Neural cell (in vitro differentiated cells): ENCODE results near the gene SWI5. TPM values are rescaled to one million over a fixed set of nuclear protein-coding genes. Genes with fewer than 3 reads are reported as not detected.

Experiments
- H2AFZ ChIP-seq: fragments of 200-600, 300-800 bp; sonication (generic), shearing (Covaris generic); 2 replicates; pipeline ENCODE4 v1.6.0; 2014; ENCODE audit warnings: low read depth, mild to moderate bottlenecking, antibody characterized with exemption, low read length, moderate library complexity
- H3F3A ChIP-seq: fragments of 200-600 bp; shearing (Covaris generic); 2 replicates; pipeline ENCODE4 v1.6.1; 2016; ENCODE audit warnings: mild to moderate bottlenecking, moderate library complexity, mixed read lengths, antibody characterized with exemption, low read length; ENCODE audit not compliant: insufficient read depth, poor library complexity, severe bottlenecking
- H3K27ac ChIP-seq: fragments of 200-600, 300-800 bp; sonication (generic), shearing (Covaris generic); 2 replicates; pipeline ENCODE4 v1.5.1; 2014; ENCODE audit warnings: mild to moderate bottlenecking, low read length, moderate library complexity
- H3K27me3 ChIP-seq: fragments of 300-800, 200-600 bp; sonication (generic), shearing (Covaris generic); 2 replicates; pipeline ENCODE4 v1.6.0; 2014; ENCODE audit warnings: mild to moderate bottlenecking, low read depth, low read length, moderate library complexity; ENCODE audit not compliant: insufficient read depth
- H3K36me3 ChIP-seq: fragments of 300-800, 200-600 bp; sonication (generic), shearing (Covaris generic); 2 replicates; pipeline ENCODE4 v1.5.1; 2014; ENCODE audit warnings: mild to moderate bottlenecking, antibody characterized with exemption, low read length, moderate library complexity; ENCODE audit not compliant: insufficient read depth
- H3K4me2 ChIP-seq: fragments of 300-800, 200-600 bp; sonication (generic), shearing (Covaris generic); 2 replicates; pipeline ENCODE4 v1.6.0; 2014; ENCODE audit warnings: mild to moderate bottlenecking, low read length
- H3K4me3 ChIP-seq: fragments of 300-800, 200-600 bp; sonication (generic), shearing (Covaris generic); 2 replicates; pipeline ENCODE4 v1.5.1; 2014; ENCODE audit warnings: mild to moderate bottlenecking, low read length, moderate library complexity
- H3K79me2 ChIP-seq: fragments of 200-600 bp; shearing (Covaris generic); replicated peaks from 2 replicates; pipeline ENCODE4 v1.6.0; 2014; ENCODE audit warnings: mild to moderate bottlenecking, low read length, moderate library complexity; ENCODE audit not compliant: insufficient read depth
- H3K9ac ChIP-seq: fragments of 300-800, 200-600 bp; sonication (generic), shearing (Covaris generic); 2 replicates; pipeline ENCODE4 v1.6.1; 2016; ENCODE audit warnings: mild to moderate bottlenecking, low read length, mixed read lengths
- H3K9me2 ChIP-seq: fragments of 200-600 bp; shearing (Covaris generic); 2 replicates; pipeline ENCODE4 v1.6.1; 2016; ENCODE audit warnings: mild to moderate bottlenecking, low read length, mixed read lengths; ENCODE audit not compliant: insufficient read depth
- H3K9me3 ChIP-seq: fragments of 200-600, 300-800 bp; sonication (generic), shearing (Covaris generic); 2 replicates; pipeline ENCODE4 v1.6.1; 2016; ENCODE audit warnings: mild to moderate bottlenecking, mixed run types, low read length, moderate library complexity, mixed read lengths
- H4K20me1 ChIP-seq: fragments of 200-600 bp; shearing (Covaris generic); 2 replicates; pipeline ENCODE4 v1.6.1; 2016; ENCODE audit warnings: mild to moderate bottlenecking, mixed run types; ENCODE audit not compliant: insufficient read depth
- EP300 ChIP-seq: fragments of 450-650 bp; conservative IDR thresholded peaks from 2 replicates; pipeline ENCODE4 v1.6.1; 2014; ENCODE audit warnings: antibody characterized with exemption, mild to moderate bottlenecking, moderate library complexity; ENCODE audit not compliant: poor library complexity, severe bottlenecking
- EZH2 ChIP-seq: fragments of 200-600, 300-800 bp; shearing (Covaris generic), sonication (generic); IDR thresholded peaks from 2 replicates; pipeline ENCODE4 v1.6.1; 2014; ENCODE audit warnings: antibody characterized with exemption, low read length, borderline replicate concordance, mild to moderate bottlenecking; ENCODE audit not compliant: insufficient read depth, poor library complexity, severe bottlenecking
- MXI1 ChIP-seq: fragments of 450-650 bp; conservative IDR thresholded peaks from 2 replicates; pipeline ENCODE4 v1.6.1; 2014; ENCODE audit warnings: antibody characterized with exemption, mild to moderate bottlenecking; ENCODE audit not compliant: poor library complexity, severe bottlenecking
- POLR2AphosphoS5 ChIP-seq: IDR thresholded peaks from 2 replicates; pipeline ENCODE4 v1.6.1; 2012
- RAD21 ChIP-seq: fragments of 450-650 bp; conservative IDR thresholded peaks from 2 replicates; pipeline ENCODE4 v1.6.1; 2014; ENCODE audit warnings: antibody characterized with exemption, mild to moderate bottlenecking, moderate library complexity
- SMC3 ChIP-seq: fragments of 450-650 bp; conservative IDR thresholded peaks from 2 replicates; pipeline ENCODE4 v1.6.1; 2014; ENCODE audit warnings: antibody characterized with exemption, mild to moderate bottlenecking, moderate library complexity; ENCODE audit not compliant: poor library complexity
- TAF1 ChIP-seq: IDR thresholded peaks from 2 replicates; pipeline ENCODE4 v1.6.1; 2012; ENCODE audit warnings: low read depth
- polyA plus RNA-seq: library from polyadenylated mRNA; depleted of rRNA; stranded (reverse); fragments of >200 nt; gene quantifications from 2 replicates; pipeline ENCODE4 v1.2.3, GENCODE V29; 2014
- TF ChIP-seq, protein P1 (sequence below): IDR thresholded peaks from 2 replicates; pipeline ENCODE4 v1.6.1; 2012; ENCODE audit warnings: borderline replicate concordance
- TF ChIP-seq, protein P2 (sequence below): fragments of 450-650 bp; IDR thresholded peaks from 2 replicates; pipeline ENCODE4 v1.5.1; 2014; ENCODE audit warnings: antibody characterized with exemption, mild to moderate bottlenecking, moderate library complexity; ENCODE audit not compliant: poor library complexity, severe bottlenecking

The SWI5 gene
- polyA plus RNA-seq, 1 donor from 2014 or later: 67.1 TPM

DNA sequence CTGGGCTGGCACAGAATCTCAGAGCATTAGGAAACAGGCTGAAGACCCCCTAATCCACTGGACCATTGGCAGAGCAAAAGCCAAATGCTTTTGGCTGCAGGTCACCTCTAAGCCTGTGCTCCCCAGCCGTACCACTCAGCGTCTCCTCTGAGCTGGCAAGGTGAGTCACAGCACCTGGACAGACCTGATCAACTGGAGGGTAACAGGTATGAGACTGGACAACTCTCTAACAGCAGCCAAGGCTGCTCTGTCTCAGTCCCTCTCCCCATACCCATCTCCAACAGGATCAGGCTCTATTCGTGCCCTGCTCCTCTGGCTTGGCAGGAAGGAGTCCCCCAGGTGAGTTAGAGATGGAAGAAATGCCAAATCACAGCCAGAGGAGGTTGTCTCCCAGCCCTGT lies 5.0 kb upstream of the SWI5 start:
- no peaks in the 10 kb centered on the region for H3K36me3 ChIP-seq
- TF ChIP-seq MXI1 (no peak), EP300 (no peak), RAD21 (no peak), EZH2 (no peak), SMC3 (no peak), POLR2AphosphoS5 (no peak), TAF1 (no peak)
- TF ChIP-seq, protein P1, sequence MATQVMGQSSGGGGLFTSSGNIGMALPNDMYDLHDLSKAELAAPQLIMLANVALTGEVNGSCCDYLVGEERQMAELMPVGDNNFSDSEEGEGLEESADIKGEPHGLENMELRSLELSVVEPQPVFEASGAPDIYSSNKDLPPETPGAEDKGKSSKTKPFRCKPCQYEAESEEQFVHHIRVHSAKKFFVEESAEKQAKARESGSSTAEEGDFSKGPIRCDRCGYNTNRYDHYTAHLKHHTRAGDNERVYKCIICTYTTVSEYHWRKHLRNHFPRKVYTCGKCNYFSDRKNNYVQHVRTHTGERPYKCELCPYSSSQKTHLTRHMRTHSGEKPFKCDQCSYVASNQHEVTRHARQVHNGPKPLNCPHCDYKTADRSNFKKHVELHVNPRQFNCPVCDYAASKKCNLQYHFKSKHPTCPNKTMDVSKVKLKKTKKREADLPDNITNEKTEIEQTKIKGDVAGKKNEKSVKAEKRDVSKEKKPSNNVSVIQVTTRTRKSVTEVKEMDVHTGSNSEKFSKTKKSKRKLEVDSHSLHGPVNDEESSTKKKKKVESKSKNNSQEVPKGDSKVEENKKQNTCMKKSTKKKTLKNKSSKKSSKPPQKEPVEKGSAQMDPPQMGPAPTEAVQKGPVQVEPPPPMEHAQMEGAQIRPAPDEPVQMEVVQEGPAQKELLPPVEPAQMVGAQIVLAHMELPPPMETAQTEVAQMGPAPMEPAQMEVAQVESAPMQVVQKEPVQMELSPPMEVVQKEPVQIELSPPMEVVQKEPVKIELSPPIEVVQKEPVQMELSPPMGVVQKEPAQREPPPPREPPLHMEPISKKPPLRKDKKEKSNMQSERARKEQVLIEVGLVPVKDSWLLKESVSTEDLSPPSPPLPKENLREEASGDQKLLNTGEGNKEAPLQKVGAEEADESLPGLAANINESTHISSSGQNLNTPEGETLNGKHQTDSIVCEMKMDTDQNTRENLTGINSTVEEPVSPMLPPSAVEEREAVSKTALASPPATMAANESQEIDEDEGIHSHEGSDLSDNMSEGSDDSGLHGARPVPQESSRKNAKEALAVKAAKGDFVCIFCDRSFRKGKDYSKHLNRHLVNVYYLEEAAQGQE: no peak
- TF ChIP-seq, protein P2, sequence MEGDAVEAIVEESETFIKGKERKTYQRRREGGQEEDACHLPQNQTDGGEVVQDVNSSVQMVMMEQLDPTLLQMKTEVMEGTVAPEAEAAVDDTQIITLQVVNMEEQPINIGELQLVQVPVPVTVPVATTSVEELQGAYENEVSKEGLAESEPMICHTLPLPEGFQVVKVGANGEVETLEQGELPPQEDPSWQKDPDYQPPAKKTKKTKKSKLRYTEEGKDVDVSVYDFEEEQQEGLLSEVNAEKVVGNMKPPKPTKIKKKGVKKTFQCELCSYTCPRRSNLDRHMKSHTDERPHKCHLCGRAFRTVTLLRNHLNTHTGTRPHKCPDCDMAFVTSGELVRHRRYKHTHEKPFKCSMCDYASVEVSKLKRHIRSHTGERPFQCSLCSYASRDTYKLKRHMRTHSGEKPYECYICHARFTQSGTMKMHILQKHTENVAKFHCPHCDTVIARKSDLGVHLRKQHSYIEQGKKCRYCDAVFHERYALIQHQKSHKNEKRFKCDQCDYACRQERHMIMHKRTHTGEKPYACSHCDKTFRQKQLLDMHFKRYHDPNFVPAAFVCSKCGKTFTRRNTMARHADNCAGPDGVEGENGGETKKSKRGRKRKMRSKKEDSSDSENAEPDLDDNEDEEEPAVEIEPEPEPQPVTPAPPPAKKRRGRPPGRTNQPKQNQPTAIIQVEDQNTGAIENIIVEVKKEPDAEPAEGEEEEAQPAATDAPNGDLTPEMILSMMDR: no peak
- H3K4me3 ChIP-seq: no peak overlapping the region

DNA sequence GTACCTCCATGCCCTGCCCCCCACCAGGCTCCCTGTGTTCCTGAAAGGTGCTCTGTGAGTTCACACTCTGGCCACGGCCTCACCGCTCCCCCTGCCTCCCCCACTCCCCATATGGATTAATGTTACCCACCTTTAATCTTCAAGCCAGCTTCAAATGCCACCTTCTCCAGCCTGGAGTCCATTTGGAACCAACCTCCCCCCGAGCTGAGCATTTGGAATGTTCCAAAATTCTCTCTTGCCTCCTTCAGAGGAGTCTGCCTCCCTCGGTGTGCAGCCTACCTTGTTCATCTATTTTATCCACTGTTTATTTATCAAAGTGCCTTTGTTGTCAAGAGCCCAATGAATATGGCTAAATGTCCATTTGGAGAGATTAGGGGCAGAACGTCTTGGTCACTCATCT lies 4.6 kb upstream of the SWI5 start:
- Histone ChIP-seq H3K4me3 (no peak overlapping the region), H3K27ac (no peak overlapping the region), H3K36me3 (no peaks in the 10 kb centered on the region), H4K20me1 (no peaks in the 10 kb centered on the region), H2AFZ (no peak overlapping the region), H3K9me2 (no peaks in the 10 kb centered on the region), H3K4me2 (no peak overlapping the region), H3K9me3 (no peaks in the 10 kb centered on the region), H3K79me2 (peaks cover 15% of the 10 kb centered on the region), H3K9ac (no peak overlapping the region), H3F3A (no peaks in the 10 kb centered on the region), H3K27me3 (no peaks in the 10 kb centered on the region)
- TF ChIP-seq EZH2: no peak
- TF ChIP-seq EP300: no peak
- TF ChIP-seq, protein P2: no peak
- TF ChIP-seq SMC3: no peak
- no peak for TF ChIP-seq MXI1
- no peak for TF ChIP-seq RAD21
- TF ChIP-seq, protein P1: no peak
- no peak for TF ChIP-seq POLR2AphosphoS5
- TF ChIP-seq TAF1: no peak

More for the DNA sequence above, 5.0 kb upstream of the SWI5 start:
- Histone ChIP-seq H3F3A (no peaks in the 10 kb centered on the region), H3K79me2 (peaks cover 15% of the 10 kb centered on the region), H2AFZ (no peak overlapping the region), H3K9me3 (no peaks in the 10 kb centered on the region), H3K9ac (no peak overlapping the region), H3K27ac (no peak overlapping the region), H3K4me2 (no peak overlapping the region), H3K27me3 (no peaks in the 10 kb centered on the region), H3K9me2 (no peaks in the 10 kb centered on the region), H4K20me1 (no peaks in the 10 kb centered on the region)
